Urinary bladder (tissue), 4 donors: ENCODE measurements around the gene CBR3. TPM values are rescaled to one million over a fixed set of nuclear protein-coding genes. Genes with fewer than 3 reads are reported as not detected.
"Not testable (repeated sequence)": the region's sequence is repeated elsewhere in the genome, so short reads cannot be mapped to it uniquely, and the experiment has no call there.

Experiments
- DNase-seq: peaks from one replicate; pipeline ENCODE4 v3.0.0-alpha.2; 2015; ENCODE audit errors: extremely low spot score
- H3K27ac ChIP-seq: one replicate; pipeline ENCODE4 v1.5.1; 2013; ENCODE audit warnings: low read depth, mild to moderate bottlenecking, moderate library complexity
- H3K36me3 ChIP-seq: one replicate; pipeline ENCODE4 v1.6.1; 2013; ENCODE audit warnings: mild to moderate bottlenecking, moderate library complexity; ENCODE audit not compliant: insufficient read depth
- H3K4me1 ChIP-seq: one replicate; pipeline ENCODE4 v1.6.1; 2013; ENCODE audit warnings: mild to moderate bottlenecking, moderate library complexity; ENCODE audit not compliant: insufficient read depth
- H3K4me3 ChIP-seq: one replicate; pipeline ENCODE4 v1.5.1; 2013; ENCODE audit warnings: low read depth, low read length
- WGBS: extraction: QIAGEN DNeasy Blood & Tissue Kit; methylation state at CpG from one replicate; pipeline ENCODE4 v1.1.7; 2013; 5-methylcytosine and 5-hydroxymethylcytosine counted together
- polyA plus RNA-seq: library from polyadenylated mRNA; stranded (reverse); fragments of 200-250 nt; gene quantifications from one replicate; pipeline ENCODE4 v1.2.3, GENCODE V29; 2013
- total RNA-seq: library from RNA; depleted of rRNA; stranded (reverse); fragments of >200 nt; gene quantifications from one replicate; pipeline ENCODE4 v1.2.3, GENCODE V29; 2014
- donor health status: healthy with polysubstance abuse.
- donor health status: healthy.

CBR3 gene
- 6.8 TPM for total RNA-seq
- polyA plus RNA-seq: 22.7 TPM

GRCh38 chr21:36134803-36135390 is at the start of gene CBR3:
Gene CBR3 (plus strand): TSS chr21:36135079. CDS start chr21:36135193, 114 bp downstream.
- Histone ChIP-seq H3K4me1 (no peaks in the 10 kb centered on the region), H3K4me3 (peak within 1 kb of the TSS; percentile 53), H3K36me3 (no peaks in the 10 kb centered on the region), H3K27ac (peak within 1 kb of the TSS; percentile 65)
- no peak for DNase-seq
- WGBS: under 1% methylated on average over 53 of the region's 53 CpGs

GRCh38 chr21:36087362-36088138 is 47.3 kb upstream of the CBR3 start:
- Histone ChIP-seq H3K36me3 (no peaks in the 10 kb centered on the region), H3K4me3 (no peak overlapping the region), H3K4me1 (no peaks in the 10 kb centered on the region), H3K27ac (no peak overlapping the region)
- WGBS: 69% methylated on average over 6 of the region's 6 CpGs
- no peak for DNase-seq

- Histone ChIP-seq H3K4me3 (no peak overlapping the region), H3K36me3 (no peaks in the 10 kb centered on the region), H3K4me1 (no peaks in the 10 kb centered on the region), H3K27ac (no peak overlapping the region)
- no peak for DNase-seq
- WGBS: 88% methylated on average over 3 of the region's 3 CpGs
These were observed 44.9 kb upstream of the CBR3 start for GRCh38 chr21:36089946-36090345.

DNA sequence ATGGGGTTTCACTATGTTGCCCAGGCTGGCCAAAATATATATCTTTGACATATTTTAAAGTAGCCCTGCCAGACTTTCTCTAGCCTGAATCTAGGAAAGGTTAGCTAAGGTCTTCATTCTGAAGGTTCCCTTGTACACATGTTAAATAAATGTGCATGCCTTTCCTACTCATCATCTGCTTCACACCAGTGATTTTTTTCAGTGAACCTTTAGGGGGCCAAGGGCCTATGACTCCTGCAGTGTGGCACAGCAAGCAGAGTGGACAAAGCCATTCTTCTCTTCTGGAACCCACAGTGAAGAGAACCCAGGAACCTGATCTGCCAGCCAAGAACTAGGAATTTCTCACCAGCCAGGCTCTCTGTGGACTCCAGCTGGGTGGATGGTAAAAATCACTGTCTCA is 42.2 kb upstream of the CBR3 start:
- H3K36me3 ChIP-seq: no peaks in the 10 kb centered on the region
- no peaks in the 10 kb centered on the region for H3K4me1 ChIP-seq
- H3K4me3 ChIP-seq: no peak overlapping the region
- DNase-seq: no peak
- no peak overlapping the region for H3K27ac ChIP-seq

- no peak overlapping the region for H3K4me3 ChIP-seq
- DNase-seq: no peak
- 92% methylated on average over 1 of the region's 1 CpG for WGBS
- no peaks in the 10 kb centered on the region for H3K36me3 ChIP-seq
- no peaks in the 10 kb centered on the region for H3K4me1 ChIP-seq
- H3K27ac ChIP-seq: no peak overlapping the region
These were observed 41.4 kb upstream of the CBR3 start for GRCh38 chr21:36093512-36093911.

GRCh38 chr21:36096398-36097290 is 38.2 kb upstream of the CBR3 start:
- no peak for DNase-seq
- H3K4me3 ChIP-seq: no peak overlapping the region
- H3K36me3 ChIP-seq: no peaks in the 10 kb centered on the region
- H3K4me1 ChIP-seq: no peaks in the 10 kb centered on the region
- H3K27ac ChIP-seq: no peak overlapping the region
- WGBS: 46% methylated on average over 1 of the region's 1 CpG

- WGBS: 68% methylated on average over 8 of the region's 8 CpGs
- Histone ChIP-seq H3K27ac (no peak overlapping the region), H3K36me3 (no peaks in the 10 kb centered on the region), H3K4me1 (no peaks in the 10 kb centered on the region), H3K4me3 (no peak overlapping the region)
- DNase-seq: no peak
These were observed 37.3 kb upstream of the CBR3 start for GRCh38 chr21:36097427-36098181.

DNA sequence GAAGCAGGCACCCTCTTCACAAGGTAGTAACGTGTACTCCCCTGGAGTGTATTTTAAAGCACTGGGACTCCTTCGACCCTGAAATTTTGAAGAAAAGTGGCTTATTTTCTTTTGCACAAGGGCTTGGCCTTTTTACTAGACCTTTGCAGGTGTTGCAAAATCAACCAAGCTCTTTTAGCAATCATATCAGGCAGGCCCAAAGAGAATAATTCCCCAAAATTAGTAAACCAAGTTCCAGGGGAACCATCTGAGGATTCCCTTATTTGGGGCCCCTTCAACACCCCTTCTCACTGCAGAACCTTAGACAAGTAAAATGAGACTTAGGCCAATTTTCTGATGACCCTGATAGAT is 36.7 kb upstream of the CBR3 start:
- no peak overlapping the region for H3K4me3 ChIP-seq
- no peak for DNase-seq
- no peaks in the 10 kb centered on the region for H3K36me3 ChIP-seq
- 61% methylated on average over 2 of the region's 2 CpGs for WGBS
- H3K27ac ChIP-seq: no peak overlapping the region
- H3K4me1 ChIP-seq: no peaks in the 10 kb centered on the region

GRCh38 chr21:36099000-36099399 is 35.9 kb upstream of the CBR3 start:
- WGBS: 98% methylated on average over 3 of the region's 3 CpGs
- no peak for DNase-seq
- H3K4me1 ChIP-seq: no peaks in the 10 kb centered on the region
- no peak overlapping the region for H3K4me3 ChIP-seq
- no peaks in the 10 kb centered on the region for H3K36me3 ChIP-seq
- H3K27ac ChIP-seq: no peak overlapping the region

GRCh38 chr21:36099695-36100211 is 35.1 kb upstream of the CBR3 start:
- not testable (repeated sequence) for H3K36me3 ChIP-seq, H3K27ac ChIP-seq, H3K4me3 ChIP-seq, DNase-seq, H3K4me1 ChIP-seq
- 39% methylated on average over 13 of the region's 13 CpGs for WGBS

DNA sequence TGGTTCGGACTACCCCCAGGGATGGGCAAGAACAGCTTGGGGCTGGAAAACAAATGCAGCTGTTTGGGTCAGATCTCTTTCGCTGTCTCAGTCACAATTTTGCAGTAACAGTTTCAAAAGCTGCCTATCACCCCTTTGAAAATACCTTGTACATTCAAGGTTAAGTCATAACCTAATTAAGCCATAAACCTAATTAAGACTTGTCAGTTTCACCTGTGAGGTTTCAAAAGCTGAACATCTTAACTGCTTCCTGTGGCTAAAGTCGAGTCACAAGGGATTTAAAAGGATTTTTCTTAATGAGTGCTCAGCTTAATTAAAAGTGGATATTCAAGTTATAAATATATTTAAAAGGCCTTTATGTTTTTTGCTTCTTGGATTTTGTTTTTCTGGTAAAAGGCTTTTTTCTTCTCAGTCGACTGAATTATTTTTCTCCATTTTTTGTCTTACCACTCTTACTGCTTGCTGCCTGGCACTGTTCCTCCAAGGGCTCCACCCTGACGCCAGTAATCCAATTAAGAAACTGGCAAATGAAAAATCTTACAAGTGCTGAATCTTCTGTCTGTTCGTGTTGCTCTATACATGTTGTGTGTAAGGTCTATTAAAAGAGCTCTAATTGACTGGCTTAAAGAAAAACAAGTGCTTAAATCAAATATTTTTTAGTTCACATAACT is 33.8 kb upstream of the CBR3 start:
- WGBS: 72% methylated on average over 6 of the region's 6 CpGs
- Histone ChIP-seq H3K27ac (no peak overlapping the region), H3K36me3 (no peaks in the 10 kb centered on the region), H3K4me1 (no peaks in the 10 kb centered on the region), H3K4me3 (no peak overlapping the region)
- DNase-seq: no peak

- Histone ChIP-seq H3K4me3 (no peak overlapping the region), H3K27ac (no peak overlapping the region), H3K36me3 (no peaks in the 10 kb centered on the region), H3K4me1 (no peaks in the 10 kb centered on the region)
- DNase-seq: no peak
These were observed 31.4 kb upstream of the CBR3 start for GRCh38 chr21:36103434-36103833.
